Melanocyte of skin (primary cell): Measurements from ENCODE around the gene MKNK1. TPM values are rescaled to one million over a fixed set of nuclear protein-coding genes. Genes with fewer than 3 reads are reported as not detected.

Source experiments
- total RNA-seq, 2 donors: library from RNA; depleted of rRNA; stranded (reverse); fragments of >200 nt; gene quantifications; 2 replicates each; pipeline ENCODE4 v1.2.3, GENCODE V29; 2012

Gene MKNK1
- 10 to 100 TPM; 17.6 to 22.0 TPM for total RNA-seq

DNA sequence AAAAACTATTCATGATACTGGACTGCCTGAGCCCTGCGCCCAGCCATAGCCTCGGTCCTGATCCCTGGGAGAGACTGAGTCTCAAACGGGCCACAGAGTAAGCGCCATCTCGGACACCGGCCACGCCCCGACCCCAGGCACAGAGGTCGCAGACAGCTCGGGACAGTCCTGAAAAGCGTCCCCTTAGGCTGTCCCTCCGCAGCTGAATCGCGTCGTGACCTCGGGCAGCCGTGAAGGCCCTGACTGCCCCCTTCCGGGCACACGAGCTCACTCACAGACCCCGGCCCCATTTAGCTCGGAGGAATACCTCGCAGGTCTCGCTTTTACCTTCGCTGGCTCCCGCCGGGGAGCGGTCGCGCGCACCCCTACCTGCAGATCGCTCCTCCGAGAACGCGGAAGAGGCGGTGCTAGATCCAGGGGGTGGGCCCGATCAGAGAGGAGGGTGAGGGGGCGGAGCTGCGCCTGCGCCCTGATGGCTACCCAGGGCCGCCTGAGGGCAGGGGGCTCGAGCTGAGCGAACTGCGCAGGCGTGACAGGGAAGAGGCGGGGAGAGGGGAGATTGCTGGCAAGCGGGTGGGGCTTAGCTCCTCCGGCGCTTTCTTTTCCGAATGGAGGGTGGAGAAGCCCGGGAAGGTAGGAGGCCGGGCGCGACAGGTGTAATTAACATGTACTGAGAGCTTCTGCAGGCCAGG is at the start of gene MKNK1:
MKNK1 (minus strand) TSS at position 411 of the 692 bp plus-strand sequence. CDS start 20,941 bp downstream, outside the sequence.

DNA sequence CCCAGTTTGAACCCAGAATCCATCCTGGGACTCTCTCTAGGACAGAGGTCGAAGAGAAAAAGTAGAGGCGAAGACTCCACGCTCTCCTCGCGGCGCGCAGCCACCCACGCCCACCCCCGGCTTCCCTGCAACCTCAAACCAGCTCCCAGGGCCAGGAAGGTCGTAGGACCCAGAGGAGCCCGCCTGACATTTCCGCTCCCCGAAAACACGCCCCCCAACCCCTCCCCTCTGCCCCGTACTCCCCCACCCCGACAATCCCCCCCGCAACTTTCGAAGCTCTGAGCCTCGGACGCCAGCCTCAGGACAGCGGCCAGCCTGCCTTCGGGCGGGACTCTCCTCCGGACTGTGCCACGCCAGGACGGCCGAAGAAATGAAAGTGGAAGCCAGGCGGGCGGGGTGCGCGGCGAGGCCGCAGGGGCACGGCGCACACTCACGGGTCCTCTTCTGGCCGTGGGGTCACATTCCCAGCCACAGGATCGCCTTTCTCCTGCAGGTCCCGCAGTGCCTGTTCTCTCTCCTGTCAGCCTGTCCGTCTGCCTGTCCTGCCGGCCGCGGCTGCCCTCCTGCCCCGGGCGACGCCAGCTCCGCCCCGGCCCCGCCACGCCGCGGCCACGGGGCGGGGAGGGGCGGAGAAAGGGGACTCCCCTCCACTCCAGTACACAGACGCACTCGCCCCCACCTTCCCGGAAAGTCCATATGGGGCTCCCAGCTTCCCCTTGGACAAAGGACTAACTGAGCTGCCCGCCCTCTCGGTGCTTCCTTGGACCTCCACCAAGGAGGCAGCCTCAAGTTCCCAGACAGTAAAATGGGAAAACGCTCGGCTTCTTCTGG is 12.4 kb upstream of the MKNK1 start, which contains the start of gene MOB3C:
MOB3C (minus strand) TSS at position 535 of the 831 bp plus-strand sequence. CDS start 3,490 bp downstream, outside the sequence.

DNA sequence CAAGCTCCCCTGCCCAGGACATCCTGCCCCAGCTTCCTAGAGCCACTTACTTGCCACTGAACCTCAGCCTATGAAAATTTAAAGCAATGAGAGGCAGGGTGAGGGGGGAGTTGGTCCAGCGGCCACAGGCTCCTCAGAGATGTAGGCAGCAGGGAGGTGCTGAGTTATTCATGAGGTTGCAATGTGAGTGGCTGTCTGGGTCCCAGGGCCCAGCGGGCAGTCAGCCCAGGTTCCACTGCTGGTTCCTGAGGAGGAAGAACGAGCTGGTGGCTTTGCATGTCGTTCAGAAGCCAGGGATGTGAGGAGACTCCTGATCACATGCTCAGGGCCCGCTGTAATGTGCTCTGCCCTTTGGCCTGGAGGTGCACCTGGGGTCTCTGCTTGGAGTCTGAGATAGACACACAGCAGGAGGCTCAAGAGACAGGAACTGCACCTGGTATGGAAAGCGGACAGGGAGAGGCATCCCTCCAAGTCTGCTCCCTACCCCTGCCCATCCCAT is 52.4 kb downstream of the MKNK1 start, which contains the start of gene KNCN:
KNCN (minus strand) TSS at position 51 of the 499 bp plus-strand sequence. CDS start 432 bp downstream, outside the sequence.

Other genes with a start within 250 kb of the MKNK1 start
- 1 to 10 TPM; 1.3 to 5.9 TPM for gene FAAH, start 210.0 kb downstream of the MKNK1 start, total RNA-seq
- gene DMBX1, start 114.4 kb downstream of the MKNK1 start, total RNA-seq: under 1 TPM in 1 of 2 donors, not detected in 1; under 0.01 TPM
- gene KNCN, start 52.6 kb downstream of the MKNK1 start, total RNA-seq: not detected
- gene MOB3C, start 12.5 kb upstream of the MKNK1 start, total RNA-seq: 1 to 10 TPM; 5.7 to 5.9 TPM
- 10 to 100 TPM; 56.8 to 62.6 TPM for gene ATPAF1, start 64.1 kb upstream of the MKNK1 start, total RNA-seq
- not detected for gene TEX38, start 67.6 kb upstream of the MKNK1 start, total RNA-seq
- gene EFCAB14, start 114.8 kb upstream of the MKNK1 start, total RNA-seq: 10 to 100 TPM; 67.3 to 69.9 TPM
- gene CYP4B1, start 194.8 kb upstream of the MKNK1 start, total RNA-seq: not detected